ENCODE data around the gene MYBPC3.

- TF ChIP-seq CTCF (IDR thresholded peaks at IDR 0.05; ENCODE audit: insufficient read depth, low read depth, low read length) (no peak), EZH2 (IDR thresholded peaks at IDR 0.05; ENCODE audit: insufficient read depth, low read length) (no peak)
Measured at GRCh38 chr11:47398011-47398410, 45.5 kb upstream of the MYBPC3 start.
